GM19395 (cell line): ENCODE data around the gene ATP13A2.

Experiments used
- ATAC-seq: cut with Tn5 transposase; IDR thresholded peaks from one replicate; pipeline ENCODE4 v1.9.1; 2021; ENCODE audit warnings: mild to moderate bottlenecking, moderate library complexity; ENCODE audit not compliant: unreplicated experiment

Gene ATP13A2

DNA sequence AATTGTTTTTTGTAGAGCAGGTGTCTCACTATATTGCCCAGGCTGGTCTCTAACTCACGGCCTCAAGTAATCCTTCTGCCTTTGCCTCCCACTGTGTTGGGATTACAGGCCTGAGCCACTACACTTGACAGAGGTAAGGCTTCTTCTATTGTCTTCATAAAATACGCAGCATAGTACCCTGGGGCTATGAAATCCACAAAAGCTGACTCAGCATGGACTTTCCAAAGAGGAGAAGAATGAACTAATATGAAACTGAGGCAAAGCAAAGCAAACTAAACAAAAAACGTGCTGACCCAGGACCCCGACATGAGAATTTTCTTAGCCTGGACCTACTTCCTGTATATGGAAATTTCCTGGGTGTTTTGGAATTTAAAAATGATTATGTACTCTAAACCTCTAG is 18.5 kb upstream of the ATP13A2 start:
- no peak for ATAC-seq

DNA sequence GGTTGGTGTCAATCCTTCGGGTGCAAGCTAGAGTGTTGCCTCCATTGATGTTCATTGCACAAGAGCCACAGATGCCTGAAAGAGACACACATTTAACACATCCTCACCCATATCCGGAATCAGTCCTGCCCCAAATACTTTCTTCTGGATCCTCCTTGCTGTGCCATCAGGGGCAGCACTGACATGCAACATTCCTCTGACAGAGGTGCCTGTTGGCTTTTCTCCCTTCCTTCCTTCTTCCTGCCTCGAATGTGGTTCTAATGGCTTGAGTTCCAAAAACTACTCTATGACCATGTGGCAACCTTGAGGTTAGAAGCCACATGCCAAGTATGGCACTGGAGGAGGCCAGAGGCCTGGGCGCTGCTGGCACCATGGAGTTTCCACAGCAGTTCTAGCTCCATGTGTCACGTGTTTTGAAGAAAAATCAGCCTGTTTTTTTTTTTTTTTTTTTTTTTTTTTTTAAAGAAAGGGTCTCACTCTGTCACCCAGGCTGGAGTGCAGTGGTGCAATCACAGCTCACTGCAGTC is 17.0 kb upstream of the ATP13A2 start:
- ATAC-seq: no peak

DNA sequence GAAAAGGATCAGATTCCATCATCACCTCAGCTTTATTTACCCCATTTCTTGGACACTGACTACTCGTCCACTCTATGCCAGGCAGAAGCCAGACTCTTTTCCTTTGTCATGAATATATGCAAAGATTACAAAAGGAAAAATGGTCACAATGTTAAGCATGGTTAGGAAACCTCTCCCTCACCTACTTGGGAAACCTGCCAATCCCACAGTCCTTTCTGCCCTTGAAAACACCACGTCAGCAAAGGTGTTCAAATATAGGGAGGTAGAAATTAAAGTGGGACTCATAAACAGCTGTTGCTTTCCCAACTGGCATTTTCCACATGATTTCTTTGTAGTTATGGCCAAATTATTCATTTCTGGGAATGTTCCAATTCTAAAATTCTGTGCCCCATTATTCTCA is 16.2 kb upstream of the ATP13A2 start:
- no peak for ATAC-seq

DNA sequence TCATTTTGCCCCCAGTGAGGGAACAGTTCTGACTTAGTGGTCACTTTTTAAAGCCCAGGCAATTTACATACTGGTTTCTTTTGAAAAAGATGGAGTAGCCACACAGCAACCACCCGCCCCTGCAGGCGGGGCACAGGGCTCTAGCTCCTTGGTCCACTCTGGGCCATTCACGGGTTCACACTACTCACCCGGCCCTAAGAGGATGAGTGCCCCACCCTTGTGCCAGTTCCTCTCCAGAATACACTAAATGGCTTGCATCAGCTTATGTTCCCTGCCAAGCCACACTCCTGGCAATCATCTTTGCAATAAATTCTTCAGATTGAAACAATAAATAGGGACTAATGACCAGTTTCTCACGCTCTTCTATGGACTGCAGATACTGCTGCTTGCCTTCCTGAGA is 15.7 kb upstream of the ATP13A2 start:
- no peak for ATAC-seq

DNA sequence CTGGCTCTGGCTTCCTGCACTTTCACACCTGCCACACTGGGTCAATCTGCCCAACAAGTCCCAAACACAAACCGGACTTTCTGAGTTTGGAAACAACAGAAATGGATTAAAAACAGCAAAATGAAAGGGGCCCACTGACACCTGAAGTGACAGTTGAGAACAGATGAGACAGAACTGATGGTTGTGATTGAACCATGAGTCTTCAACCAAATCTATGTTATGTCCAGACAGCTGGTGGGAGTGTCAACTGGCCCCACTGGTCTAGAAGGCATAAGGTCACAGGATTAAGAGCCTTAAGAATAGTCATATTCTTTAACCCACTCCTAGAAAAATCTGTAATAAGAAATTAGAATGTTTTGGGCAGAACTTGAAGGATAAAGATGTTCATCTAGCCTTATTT is 13.0 kb upstream of the ATP13A2 start:
- no peak for ATAC-seq

DNA sequence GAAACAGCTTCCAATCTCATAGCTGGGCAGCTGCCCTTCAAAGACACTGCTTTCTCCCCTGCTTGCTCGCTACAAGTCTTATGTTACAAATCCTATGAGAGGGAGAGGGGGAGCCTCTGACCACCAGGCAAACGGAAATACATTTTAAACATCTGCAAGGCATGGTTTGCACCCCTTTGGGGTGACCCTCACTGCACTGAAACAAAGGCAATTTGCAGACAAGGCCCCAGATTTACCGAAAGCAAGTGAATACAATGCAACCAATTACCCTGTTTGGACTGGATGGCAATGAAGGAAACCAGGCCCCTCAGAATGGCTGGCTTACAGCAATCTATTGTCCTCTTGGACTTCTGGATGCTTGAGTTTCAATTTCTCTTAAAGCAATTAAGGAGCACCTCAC is 11.8 kb upstream of the ATP13A2 start:
- ATAC-seq: no peak

DNA sequence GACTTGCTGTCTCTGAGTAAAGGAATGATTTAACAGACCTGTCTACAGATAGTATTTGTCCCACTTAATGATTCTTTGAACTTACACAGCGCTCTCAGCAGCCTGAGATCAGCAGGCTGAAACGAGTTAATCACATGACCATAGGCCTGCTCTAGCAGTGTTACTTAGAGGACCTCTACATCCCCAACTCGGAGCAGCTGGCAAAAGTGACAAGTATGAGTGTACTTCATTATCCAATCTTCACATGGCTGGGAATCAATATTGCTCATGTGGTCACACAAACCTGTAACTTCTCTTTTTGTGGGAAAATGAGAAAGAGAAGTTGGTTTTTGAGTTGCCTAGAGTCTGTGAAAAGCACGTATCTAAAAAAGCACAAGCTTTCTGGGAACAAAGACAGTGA is 11.4 kb upstream of the ATP13A2 start:
- ATAC-seq: no peak

DNA sequence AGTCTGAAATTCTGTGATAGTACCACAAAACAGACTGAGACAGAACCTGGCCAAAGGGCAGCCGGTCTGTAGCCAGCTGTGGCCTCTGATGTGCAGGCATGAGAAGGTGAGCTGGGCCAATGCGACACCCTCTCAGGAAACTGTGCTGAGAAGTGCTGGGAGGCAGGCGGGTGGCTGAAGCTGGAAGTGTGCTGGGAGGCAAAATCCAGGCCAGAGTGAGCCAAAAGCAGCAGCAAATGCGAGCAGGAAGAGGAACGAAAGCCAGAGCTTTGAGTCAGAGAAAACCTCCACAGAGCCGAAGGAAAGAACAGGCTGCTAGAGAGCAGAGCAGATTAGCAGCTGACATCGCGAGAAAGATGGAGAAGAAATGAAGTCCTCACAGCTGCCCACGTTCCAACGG is 10.2 kb upstream of the ATP13A2 start:
- no peak for ATAC-seq

DNA sequence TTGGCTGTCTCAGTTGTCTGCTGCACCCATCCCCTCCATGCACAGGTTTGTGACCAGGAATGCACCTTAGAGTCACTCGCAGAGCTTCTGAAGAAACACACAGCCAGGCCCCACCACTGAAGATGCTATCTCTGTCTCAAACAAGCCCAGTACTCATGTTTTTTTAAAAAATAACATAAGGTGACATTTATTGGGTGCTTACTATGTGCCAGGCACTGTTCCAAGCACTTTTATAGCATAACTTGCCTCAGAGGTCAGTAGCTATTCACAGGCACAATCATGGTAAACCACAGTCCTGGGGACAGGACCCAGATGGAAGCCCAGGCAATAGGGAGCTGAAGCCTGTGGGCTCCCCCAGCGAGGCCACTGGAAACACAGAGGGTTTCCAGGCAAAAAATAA is 8.8 kb upstream of the ATP13A2 start:
- ATAC-seq: no peak

DNA sequence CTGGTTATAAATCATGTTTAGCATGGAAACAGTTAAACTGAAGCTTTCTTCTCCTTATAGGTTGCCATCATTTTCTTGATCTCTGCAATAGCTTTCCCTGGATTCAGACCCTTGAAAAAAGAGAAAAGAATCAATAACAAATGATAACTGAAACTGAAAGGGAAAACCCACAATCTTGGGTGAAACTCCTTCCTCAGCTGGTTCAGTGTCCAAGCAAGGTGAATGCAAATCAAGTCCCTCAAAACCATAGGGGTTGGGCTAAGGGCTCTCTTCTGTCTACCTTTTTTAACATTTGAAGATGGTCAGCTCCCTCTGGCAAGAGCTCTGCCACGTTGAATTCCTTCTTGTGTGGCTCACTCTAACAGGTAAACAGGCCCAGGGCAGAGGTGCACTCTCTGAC is 7.1 kb upstream of the ATP13A2 start:
- no peak for ATAC-seq

DNA sequence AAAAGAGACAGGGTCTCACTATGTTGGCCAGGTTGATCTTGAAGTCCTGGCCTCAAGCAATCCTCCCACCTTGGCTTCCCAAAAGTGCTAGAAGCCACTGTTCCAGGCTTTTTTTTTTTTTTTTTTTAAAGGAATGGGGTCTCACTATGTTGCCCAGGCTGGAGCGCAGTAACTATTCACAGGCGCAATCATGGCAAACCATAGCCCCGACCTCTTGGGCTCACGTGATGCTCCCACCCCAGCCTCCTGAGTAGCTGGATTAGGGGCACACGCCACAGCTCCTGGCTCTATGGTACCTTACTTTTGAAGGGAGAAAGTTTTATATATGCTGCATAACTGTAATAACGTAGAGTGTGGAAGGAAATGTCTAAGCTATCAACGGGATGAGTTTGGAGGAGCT is 5.7 kb upstream of the ATP13A2 start:
- ATAC-seq: no peak

DNA sequence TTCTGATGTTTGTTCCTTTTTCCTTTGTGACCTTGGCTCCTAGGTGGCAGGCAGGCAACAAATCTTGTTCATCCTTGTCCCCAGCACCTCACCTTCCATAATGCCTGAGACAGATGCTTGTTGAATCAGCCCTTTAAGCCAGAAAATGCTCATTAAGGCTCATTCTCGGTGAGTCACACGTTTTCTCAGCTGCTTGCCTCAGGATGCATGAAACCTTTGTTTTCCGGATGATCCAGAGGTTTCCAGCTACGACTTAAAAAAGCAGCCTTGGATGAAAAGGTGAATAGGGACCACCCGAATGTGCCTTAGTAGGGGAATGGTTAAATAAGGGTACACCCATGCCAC is 4.6 kb upstream of the ATP13A2 start:
- no peak for ATAC-seq

DNA sequence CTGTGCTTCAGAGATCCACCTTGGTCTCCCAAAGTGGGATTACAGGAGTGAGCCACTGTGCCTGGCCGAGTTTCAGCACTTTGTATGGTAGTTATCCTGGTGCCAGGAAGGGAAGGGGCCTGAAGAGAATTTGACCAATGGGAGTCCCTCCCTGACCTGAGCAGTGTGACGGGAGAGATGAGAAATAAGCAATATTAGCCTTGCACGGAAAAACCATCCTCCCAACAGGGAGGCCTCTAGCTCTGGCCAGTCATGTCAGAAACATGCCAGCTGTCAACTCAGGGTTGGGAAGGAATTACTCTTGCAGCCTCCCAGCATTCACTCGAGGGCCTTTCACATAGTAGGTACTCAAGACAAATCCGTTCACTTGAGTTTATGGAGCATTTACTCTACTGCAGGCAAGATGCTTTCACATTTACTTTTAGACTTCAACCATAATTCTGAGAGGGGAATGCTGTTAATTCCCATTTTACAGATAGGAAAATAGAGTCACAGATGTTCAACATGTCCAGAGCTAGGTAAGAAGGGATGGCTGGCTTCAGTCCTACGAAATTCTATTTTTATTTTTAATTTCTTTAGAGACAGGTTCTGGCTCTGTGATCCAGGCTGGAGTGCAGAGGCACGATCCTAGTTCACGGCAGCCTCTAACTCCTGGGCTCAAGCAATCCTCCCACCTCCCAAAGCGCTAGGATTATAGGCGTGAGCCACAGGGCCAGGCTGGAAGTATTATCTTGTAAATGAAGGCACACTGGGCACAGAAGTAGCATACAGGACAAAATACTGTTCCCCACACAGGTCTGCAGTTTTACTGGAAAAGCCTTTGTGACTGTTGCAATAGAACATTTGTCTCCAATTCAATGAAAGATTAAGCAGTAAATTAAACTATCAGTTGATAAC is 3.2 kb upstream of the ATP13A2 start:
- ATAC-seq: no peak

DNA sequence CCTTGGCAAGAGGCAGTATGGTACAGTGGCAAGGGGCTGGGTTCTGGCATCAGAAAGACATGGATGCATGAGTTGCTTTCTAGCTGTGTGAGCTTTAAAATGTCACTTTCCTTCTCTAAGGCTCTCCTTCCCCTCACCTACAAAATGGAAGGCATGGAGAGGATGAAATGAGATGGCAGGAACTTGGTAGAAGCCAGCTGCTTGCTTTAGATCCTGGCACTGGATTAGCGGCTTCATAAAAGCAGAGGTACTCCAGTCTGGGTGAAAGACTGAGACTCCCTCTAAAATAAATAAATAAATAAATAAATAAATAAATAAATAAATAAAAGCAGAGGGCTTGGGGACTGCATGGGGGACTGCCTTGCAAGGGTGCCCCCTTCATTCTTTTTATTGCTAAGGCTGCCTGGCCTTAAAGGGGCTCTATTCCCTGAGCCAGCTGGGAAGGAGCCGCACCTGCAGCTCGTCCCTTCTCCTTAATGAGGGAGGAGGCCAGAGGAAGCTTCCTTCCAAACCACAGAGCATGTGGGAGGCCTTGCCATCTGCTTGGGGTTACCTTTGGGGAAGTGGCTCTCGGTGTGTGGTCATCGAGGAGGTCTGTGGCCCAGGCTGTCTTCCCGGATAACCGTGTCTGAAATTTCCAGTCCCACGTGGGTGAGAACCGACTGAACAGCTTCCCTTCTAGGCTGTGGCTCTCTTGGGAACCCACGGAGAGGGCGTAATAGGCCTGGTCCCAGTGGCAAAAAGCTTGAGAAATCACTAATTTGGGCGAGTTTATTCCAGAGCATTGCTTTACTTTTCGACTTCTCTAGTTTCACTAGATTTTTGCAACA is 2.0 kb upstream of the ATP13A2 start:
- ATAC-seq: no peak

DNA sequence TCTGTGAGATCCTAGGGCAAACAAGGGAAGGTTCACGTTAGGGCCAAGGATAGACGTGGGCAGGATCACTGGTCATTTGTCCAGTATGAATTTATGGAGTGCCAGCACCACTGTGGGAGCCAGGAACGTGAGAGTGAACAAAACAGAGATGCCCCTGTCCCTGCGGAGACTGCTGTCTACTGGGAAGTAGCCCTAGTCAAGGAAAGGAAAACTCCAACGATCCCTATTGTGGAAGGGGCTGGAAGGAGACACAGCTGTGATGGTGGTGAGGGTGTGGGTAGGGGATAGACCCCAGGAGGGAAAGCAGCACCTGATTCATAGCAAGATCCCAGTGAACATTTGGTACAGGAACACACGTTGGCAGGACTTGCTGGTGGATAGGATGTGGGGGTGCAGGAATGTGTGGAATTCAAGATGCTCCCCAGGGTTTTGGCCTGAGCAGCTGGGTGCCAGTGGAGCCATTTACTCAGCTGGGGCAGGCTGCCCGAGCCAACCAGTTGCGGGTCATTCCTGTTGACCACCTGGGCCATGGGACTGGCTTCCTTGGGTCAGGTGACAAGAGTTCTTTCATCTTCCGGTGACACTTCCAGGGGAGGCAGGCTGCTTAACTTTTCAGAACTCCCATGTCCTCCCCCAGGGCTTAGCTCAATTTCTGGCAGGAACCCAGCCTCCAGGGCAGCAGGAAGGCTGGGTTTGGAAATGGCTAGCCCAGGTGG is 1.2 kb upstream of the ATP13A2 start:
- no peak for ATAC-seq

DNA sequence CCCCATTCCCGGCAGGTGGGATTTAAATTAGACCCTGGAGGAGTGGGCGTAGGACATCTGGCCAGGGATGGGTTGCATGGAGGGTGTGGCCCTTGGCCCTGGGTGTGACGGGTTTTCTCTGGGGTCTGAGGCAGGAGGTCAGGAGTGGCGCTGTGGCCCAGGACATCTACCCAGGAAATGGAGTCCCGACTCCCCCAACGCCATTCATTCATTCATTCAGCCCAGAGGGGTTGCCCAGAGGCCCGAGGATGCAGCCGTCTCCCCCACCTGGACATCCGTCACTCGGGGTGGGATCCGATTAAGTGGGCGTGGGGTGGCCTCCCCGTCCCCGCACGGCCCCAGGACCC is 663 bp downstream of the ATP13A2 start:
- ATAC-seq: peak; percentile 12

DNA sequence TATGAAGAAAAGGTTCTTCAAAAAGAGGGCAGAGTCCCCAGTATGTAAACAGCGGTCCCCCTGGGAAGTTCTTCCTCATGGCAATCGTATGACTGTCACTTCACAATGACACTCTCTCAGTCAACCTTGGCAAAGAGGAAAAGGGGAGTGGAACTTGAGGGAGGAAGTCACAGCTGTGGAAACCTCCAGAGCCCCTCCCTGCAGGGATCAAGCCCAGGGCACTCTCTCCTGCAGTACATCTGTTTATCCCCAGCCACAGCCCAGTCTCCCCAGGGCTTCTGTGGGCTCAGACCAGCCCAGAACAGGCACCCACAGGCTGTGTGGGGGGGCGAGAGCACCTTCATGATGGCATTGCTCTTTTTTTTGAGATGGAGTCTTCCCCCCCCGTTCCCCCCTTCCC is 2.0 kb downstream of the ATP13A2 start:
- no peak for ATAC-seq

DNA sequence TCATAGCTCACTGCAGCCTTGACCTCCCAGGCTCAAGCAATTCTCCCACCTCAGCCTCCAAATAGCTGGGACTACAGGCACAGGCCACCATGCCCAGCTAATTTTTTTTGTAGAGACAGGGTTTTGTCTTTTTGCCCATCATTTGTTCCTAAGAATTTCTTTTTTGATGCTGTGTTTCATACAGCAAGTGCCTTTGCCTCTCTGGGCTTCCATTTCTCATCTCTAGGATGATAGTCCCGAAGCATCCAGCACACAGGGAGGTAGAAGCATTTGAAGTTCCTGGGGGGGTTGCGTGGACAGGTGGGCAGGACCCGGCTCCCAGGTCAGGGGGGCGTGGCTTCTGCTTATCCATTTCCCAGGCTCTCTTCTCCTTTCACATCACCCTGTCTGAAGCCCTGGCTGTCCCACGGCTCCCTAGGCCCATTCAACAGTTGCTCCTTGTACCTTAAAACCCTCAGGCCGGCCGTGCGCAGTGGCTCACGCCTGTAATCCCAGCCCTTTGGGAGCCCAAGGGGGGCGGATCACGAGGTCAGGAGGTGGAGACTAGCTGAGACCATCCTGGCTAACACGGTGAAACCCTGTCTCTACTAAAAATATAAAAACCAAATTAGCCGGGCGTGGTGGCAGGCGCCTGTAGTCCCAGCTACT is 3.4 kb downstream of the ATP13A2 start:
- no peak for ATAC-seq

DNA sequence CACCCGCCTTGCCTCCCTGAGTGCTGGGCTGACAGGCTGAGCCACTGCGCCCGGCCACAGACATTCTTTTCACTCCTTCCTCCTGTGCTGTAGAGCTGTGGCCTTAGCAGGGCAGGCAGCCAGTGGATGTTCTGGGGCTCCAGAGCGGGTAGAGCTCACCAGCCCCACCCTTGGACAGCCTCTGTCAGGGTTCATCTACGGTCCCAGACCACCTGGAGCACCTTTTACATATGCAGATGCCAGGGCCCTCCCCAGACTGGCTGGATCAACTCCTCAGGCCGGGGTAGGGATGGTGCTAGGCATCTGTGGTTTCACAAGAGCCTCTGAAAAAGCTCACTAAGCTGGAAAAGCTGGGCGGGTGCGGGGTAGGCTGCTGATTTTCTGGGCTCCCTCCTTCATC is 4.6 kb downstream of the ATP13A2 start:
- no peak for ATAC-seq

DNA sequence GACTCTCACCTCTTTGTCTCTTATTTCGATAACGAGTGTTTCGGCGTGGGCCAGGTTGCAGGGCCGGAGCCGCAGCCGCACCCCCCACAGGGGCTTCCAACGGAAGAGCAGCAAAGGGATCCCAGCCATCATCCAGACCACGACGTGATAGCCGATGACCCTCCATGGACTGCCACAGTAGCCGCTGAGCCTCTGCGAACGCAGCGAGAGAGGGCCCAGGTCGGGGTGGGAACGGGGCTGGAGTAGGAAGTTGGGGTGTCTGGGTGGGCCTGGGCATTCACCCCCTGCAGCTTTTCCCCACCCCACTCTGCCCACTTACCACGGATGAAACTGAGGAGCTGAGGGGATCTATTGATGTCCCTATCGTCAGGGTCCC is 6.4 kb downstream of the ATP13A2 start:
- no peak for ATAC-seq
